GM12878 (cell line): ENCODE data around the gene TP53I11. TPM values are rescaled to one million over a fixed set of nuclear protein-coding genes. Genes with fewer than 3 reads are reported as not detected.

Experiments used
- ATAC-seq: fragments of 200-7000 bp; cut with Tn5 transposase; 3 replicates; pipeline ENCODE4 v1.9.1; 2020; ENCODE audit warnings: mild to moderate bottlenecking, moderate library complexity
- BruUV-seq: library from RNA; stranded (reverse); fragments of 400-500 nt; replicated peaks from 2 replicates; lab custom pipeline; 2021; lab: Mats Ljungman, UMichigan
- CTCF ChIA-PET: fragments of 300-600 bp; sonication (Branson Sonifier 250); formaldehyde crosslinking; extraction: SDS; loops from one replicate; lab custom pipeline; 2021; ENCODE audit warnings: inconsistent platforms; lab: Yijun Ruan, JAX
- POLR2A ChIA-PET: fragments of 350-600 bp; formaldehyde crosslinking; extraction: SDS; loops from one replicate; lab custom pipeline; 2021; ENCODE audit warnings: inconsistent platforms; lab: Charles Lee
- RAD21 ChIA-PET: fragments of 300-600 bp; sonication (Branson Sonifier 250); formaldehyde crosslinking; loops from one replicate; lab custom pipeline; 2023; ENCODE audit warnings: antibody characterized with exemption; ENCODE audit not compliant: unreplicated experiment; lab: Charles Lee
- SMC1A ChIA-PET: fragments of 300-600 bp; sonication (Branson Sonifier 250); formaldehyde crosslinking; loops from one replicate; lab custom pipeline; 2023; ENCODE audit not compliant: unreplicated experiment, uncharacterized antibody; lab: Charles Lee
- DNase-seq: peaks from one replicate; pipeline ENCODE4 v3.0.0-alpha.2; 2011; ENCODE audit warnings: low read depth, low spot score
- FAIRE-seq: peaks from 3 replicates; lab custom pipeline; 2011; peaks lifted over from hg19 to GRCh38; lab: Jason Lieb, UNC
- H2AFZ ChIP-seq: 2 replicates; pipeline ENCODE4 v1.6.0; 2011; ENCODE audit warnings: low read depth, low read length, control low read depth; ENCODE audit not compliant: control insufficient read depth
- H3K27ac ChIP-seq: 2 replicates; pipeline ENCODE4 v1.5.1; 2011; ENCODE audit warnings: control low read depth; ENCODE audit not compliant: control insufficient read depth, insufficient read depth
- H3K27me3 ChIP-seq, 2 experiments: replicated peaks in 1 of 2; 2 replicates each; pipeline versions ENCODE4 v1.6.0 to v1.6.1; 2011; ENCODE audit warnings: low read length in 1 of 2; ENCODE audit not compliant: control insufficient read depth in 2 of 2, insufficient read depth in 2 of 2
- H3K36me3 ChIP-seq, 2 experiments: 2 replicates each; pipeline ENCODE4 v1.5.1; 2011; ENCODE audit warnings: low read length in 1 of 2; ENCODE audit not compliant: control insufficient read depth in 2 of 2, insufficient read depth in 2 of 2
- H3K4me1 ChIP-seq: 2 replicates; pipeline ENCODE4 v1.6.1; 2011; ENCODE audit warnings: mild to moderate bottlenecking, low read length, moderate library complexity, mixed read lengths; ENCODE audit not compliant: control insufficient read depth, insufficient read depth
- H3K4me2 ChIP-seq: 2 replicates; pipeline ENCODE4 v1.6.0; 2011; ENCODE audit warnings: control low read depth; ENCODE audit not compliant: control insufficient read depth, insufficient read depth
- H3K4me3 ChIP-seq: fragments of 200-600 bp; sonication (generic); 2 replicates; pipeline ENCODE4 v1.5.1; 2016
- H3K79me2 ChIP-seq: 2 replicates; pipeline ENCODE4 v1.6.0; 2011; ENCODE audit warnings: low read length; ENCODE audit not compliant: control insufficient read depth, insufficient read depth
- H3K9ac ChIP-seq: 2 replicates; pipeline ENCODE4 v1.8.0; 2011; ENCODE audit warnings: low read length, control low read depth, mixed read lengths; ENCODE audit not compliant: control insufficient read depth, insufficient read depth
- H3K9me3 ChIP-seq: replicated peaks from 3 replicates; pipeline ENCODE4 v1.5.1; 2011; ENCODE audit warnings: mild to moderate bottlenecking, low read length; ENCODE audit not compliant: control insufficient read depth, insufficient read depth
- H4K20me1 ChIP-seq: 2 replicates; pipeline ENCODE4 v1.6.0; 2011; ENCODE audit not compliant: control insufficient read depth, insufficient read depth
- ETV6 ChIP-seq, 2 experiments: fragments of 450-650 bp in 1 of 2; IDR thresholded peaks in 1 of 2; conservative IDR thresholded peaks in 1 of 2; 2 replicates each; pipeline ENCODE4 v1.6.1; 2014; ENCODE audit warnings: antibody characterized with exemption in 1 of 2, borderline replicate concordance in 1 of 2, low read depth in 1 of 2, mild to moderate bottlenecking in 1 of 2, moderate library complexity in 1 of 2
- IKZF1 ChIP-seq: fragments of 450-650 bp; conservative IDR thresholded peaks from 2 replicates; pipeline ENCODE4 v1.6.1; 2017; ENCODE audit warnings: antibody characterized with exemption, mild to moderate bottlenecking
- NR2C1 ChIP-seq: fragments of 450-650 bp; IDR thresholded peaks from 2 replicates; pipeline ENCODE4 v1.6.1; 2017; ENCODE audit warnings: antibody characterized with exemption, mild to moderate bottlenecking, moderate library complexity
- SIN3A ChIP-seq: IDR thresholded peaks from 2 replicates; pipeline ENCODE4 v1.6.1; 2012; ENCODE audit warnings: low read depth, low read length, improper control_type of control experiment
- YY1 ChIP-seq: IDR thresholded peaks from 2 replicates; pipeline ENCODE4 v1.6.1; 2011; ENCODE audit warnings: low read depth, mild to moderate bottlenecking, low read length
- WGBS: methylation state at CpG from one replicate; pipeline ENCODE4 v1.1.6; 2016; ENCODE audit warnings: low lambda C conversion rate; ENCODE audit not compliant: insufficient replicate concordance, insufficient coverage; ENCODE audit errors: missing lambda C conversion rate; 5-methylcytosine and 5-hydroxymethylcytosine counted together
- in situ Hi-C: fragments of 300-500 bp; cut with MboI; formaldehyde crosslinking; loops from 9 replicates; pipeline ENCODE4 v1.14.3; 2018; ENCODE audit warnings: mixed read lengths
- intact Hi-C: fragments of 100-400 bp; cut with micrococcal nuclease; formaldehyde crosslinking; loops from one replicate; pipeline ENCODE4 v1.14.2; 2022; ENCODE audit not compliant: unreplicated experiment
- polyA plus RNA-seq, 11 experiments: library from polyadenylated mRNA; depleted of rRNA in 4 of 11; unstranded in 6 of 11; stranded (reverse) in 5 of 11; fragments of >200 nt; fragmentation: Nextera tagmentation in 4 of 11; fragmentation: Illumina TruSeq in 1 of 11; extraction: Ambion mirVana in 4 of 11; extraction: Trizol in 1 of 11; gene quantifications; 1 replicate in 1 of 11; 2 replicates in 10 of 11; pipeline versions ENCODE4 v1.2.1 to v1.2.3, GENCODE V29; 2011 to 2016; ENCODE audit warnings: inconsistent platforms in 2 of 11, missing spikeins in 2 of 11, low read depth in 1 of 11
- total RNA-seq, 4 experiments: library from RNA; depleted of rRNA in 3 of 4; stranded (reverse); fragments of >200 nt in 3 of 4; fragmentation: Illumina TruSeq in 1 of 4; extraction: Trizol in 1 of 4; gene quantifications; 2 replicates each; pipeline versions ENCODE4 v1.2.1 to v1.2.3, GENCODE V29; 2013 to 2021
- TF ChIP-seq, protein P1 (sequence below), 3 experiments: IDR thresholded peaks in 2 of 3; conservative IDR thresholded peaks in 1 of 3; 2 replicates each; pipeline ENCODE4 v1.5.1; 2011; ENCODE audit warnings: low read depth in 3 of 3, low read length in 3 of 3, mild to moderate bottlenecking in 3 of 3, control low read depth in 2 of 3, moderate library complexity in 2 of 3, inconsistent platforms in 1 of 3, mixed read lengths in 1 of 3; ENCODE audit not compliant: control insufficient read depth in 2 of 3, insufficient read depth in 1 of 3; ENCODE audit errors: extremely low read depth in 1 of 3
- TF ChIP-seq, protein P2 (sequence below): fragments of 450-650 bp; formaldehyde crosslinking; IDR thresholded peaks from 2 replicates; pipeline ENCODE4 v1.4.0; 2022; ENCODE audit warnings: mild to moderate bottlenecking, moderate library complexity
- TF ChIP-seq, protein P3 (sequence below): IDR thresholded peaks from 2 replicates; pipeline ENCODE4 v1.6.1; 2011; ENCODE audit warnings: low read depth, mild to moderate bottlenecking, low read length, moderate library complexity, borderline replicate concordance; ENCODE audit errors: extremely low read depth
- TF ChIP-seq, protein P4 (sequence below): fragments of 450-650 bp; IDR thresholded peaks from 2 replicates; pipeline ENCODE4 v1.6.1; 2014; ENCODE audit warnings: mild to moderate bottlenecking

TP53I11 gene
- total and polyA plus RNA-seq, 10 of the 15 experiments (the other 5 are each of a cell fraction or from before 2014, with no cell fraction given) = 0.03 to 0.28 (median 0.17) TPM; not detected in 3

DNA sequence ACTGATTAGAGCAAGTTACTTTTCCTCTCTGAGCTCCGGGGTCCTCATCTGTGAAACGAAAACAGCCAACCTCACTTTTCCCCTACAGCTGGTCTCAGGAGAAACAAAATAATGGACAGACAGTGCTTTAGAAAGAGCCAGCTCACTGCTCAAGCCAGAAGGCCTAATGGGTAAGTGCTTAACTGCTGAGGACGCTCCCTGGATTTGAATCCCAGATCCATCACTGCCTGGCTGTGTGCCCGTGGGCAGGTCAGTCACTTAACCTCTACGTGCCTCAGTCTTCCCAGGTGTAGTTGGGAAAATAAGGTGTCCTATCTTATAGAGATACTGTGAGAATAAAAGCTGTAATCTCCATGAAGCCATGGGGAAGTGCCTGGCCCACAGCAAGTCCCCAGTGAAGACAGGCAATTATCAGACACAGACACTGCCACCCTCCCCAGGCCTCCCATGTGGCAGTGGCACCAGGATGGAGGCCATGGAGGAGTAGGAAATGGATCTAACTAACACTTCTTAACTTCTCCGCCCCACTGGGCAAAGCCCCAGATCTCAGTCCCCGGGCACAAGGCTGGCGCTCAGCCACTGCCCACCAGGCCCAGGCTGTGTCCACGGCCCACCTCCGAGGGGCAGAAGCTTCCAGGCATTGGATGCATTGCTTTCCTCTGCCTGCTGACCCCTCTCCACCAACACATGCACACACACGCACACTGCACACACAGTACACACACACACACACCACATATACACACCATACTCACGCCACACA is 9.2 kb downstream of the TP53I11 start:
- Histone ChIP-seq H3K4me2 (no peak overlapping the region), H3K4me1 (peaks cover 17% of the 10 kb centered on the region), H2AFZ (no peak overlapping the region), H3K27me3 (no peaks in the 10 kb centered on the region; a peak in 1 of 4 replicates)
- BruUV-seq = no TSS peak
- CTCF ChIA-PET = interaction anchor here (0.5 to 16.8 kb wide), 4 partner anchors 13 to 389 kb away, joined by 3 to 571 read pairs (median 4); no protein-coding TSS in a partner anchor
- no peak for FAIRE-seq
- TF ChIP-seq IKZF1 = no peak
- no peak for TF ChIP-seq SIN3A
- TF ChIP-seq, protein P1, sequence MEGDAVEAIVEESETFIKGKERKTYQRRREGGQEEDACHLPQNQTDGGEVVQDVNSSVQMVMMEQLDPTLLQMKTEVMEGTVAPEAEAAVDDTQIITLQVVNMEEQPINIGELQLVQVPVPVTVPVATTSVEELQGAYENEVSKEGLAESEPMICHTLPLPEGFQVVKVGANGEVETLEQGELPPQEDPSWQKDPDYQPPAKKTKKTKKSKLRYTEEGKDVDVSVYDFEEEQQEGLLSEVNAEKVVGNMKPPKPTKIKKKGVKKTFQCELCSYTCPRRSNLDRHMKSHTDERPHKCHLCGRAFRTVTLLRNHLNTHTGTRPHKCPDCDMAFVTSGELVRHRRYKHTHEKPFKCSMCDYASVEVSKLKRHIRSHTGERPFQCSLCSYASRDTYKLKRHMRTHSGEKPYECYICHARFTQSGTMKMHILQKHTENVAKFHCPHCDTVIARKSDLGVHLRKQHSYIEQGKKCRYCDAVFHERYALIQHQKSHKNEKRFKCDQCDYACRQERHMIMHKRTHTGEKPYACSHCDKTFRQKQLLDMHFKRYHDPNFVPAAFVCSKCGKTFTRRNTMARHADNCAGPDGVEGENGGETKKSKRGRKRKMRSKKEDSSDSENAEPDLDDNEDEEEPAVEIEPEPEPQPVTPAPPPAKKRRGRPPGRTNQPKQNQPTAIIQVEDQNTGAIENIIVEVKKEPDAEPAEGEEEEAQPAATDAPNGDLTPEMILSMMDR (IDR thresholded peaks at IDR 0.05 in 2 of 3, conservative IDR thresholded peaks at IDR 0.05 in 1 of 3; ENCODE audit: control insufficient read depth in 2 of 3, extremely low read depth in 1 of 3, insufficient read depth in 1 of 3, low read depth in 3 of 3, low read length in 3 of 3) = no peak
- no peak for TF ChIP-seq YY1
- TF ChIP-seq, protein P2, sequence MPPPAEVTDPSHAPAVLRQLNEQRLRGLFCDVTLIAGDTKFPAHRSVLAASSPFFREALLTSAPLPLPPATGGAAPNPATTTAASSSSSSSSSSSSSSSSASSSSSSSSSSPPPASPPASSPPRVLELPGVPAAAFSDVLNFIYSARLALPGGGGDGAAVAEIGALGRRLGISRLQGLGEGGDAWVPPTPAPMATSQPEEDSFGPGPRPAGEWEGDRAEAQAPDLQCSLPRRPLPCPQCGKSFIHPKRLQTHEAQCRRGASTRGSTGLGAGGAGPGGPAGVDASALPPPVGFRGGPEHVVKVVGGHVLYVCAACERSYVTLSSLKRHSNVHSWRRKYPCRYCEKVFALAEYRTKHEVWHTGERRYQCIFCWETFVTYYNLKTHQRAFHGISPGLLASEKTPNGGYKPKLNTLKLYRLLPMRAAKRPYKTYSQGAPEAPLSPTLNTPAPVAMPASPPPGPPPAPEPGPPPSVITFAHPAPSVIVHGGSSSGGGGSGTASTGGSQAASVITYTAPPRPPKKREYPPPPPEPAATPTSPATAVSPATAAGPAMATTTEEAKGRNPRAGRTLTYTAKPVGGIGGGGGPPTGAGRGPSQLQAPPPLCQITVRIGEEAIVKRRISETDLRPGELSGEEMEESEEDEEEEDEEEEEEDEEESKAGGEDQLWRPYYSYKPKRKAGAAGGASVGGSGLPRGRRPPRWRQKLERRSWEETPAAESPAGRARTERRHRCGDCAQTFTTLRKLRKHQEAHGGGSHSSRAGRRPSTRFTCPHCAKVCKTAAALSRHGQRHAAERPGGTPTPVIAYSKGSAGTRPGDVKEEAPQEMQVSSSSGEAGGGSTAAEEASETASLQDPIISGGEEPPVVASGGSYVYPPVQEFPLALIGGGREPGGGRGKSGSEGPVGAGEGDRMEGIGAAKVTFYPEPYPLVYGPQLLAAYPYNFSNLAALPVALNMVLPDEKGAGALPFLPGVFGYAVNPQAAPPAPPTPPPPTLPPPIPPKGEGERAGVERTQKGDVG = no peak
- TF ChIP-seq, protein P3, sequence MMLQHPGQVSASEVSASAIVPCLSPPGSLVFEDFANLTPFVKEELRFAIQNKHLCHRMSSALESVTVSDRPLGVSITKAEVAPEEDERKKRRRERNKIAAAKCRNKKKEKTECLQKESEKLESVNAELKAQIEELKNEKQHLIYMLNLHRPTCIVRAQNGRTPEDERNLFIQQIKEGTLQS = no peak
- TF ChIP-seq NR2C1 = no peak
- no peak for TF ChIP-seq ETV6 (conservative IDR thresholded peaks at IDR 0.05 in 1 of 2, IDR thresholded peaks at IDR 0.05 in 1 of 2; ENCODE audit: borderline replicate concordance in 1 of 2, low read depth in 1 of 2)
- TF ChIP-seq, protein P4, sequence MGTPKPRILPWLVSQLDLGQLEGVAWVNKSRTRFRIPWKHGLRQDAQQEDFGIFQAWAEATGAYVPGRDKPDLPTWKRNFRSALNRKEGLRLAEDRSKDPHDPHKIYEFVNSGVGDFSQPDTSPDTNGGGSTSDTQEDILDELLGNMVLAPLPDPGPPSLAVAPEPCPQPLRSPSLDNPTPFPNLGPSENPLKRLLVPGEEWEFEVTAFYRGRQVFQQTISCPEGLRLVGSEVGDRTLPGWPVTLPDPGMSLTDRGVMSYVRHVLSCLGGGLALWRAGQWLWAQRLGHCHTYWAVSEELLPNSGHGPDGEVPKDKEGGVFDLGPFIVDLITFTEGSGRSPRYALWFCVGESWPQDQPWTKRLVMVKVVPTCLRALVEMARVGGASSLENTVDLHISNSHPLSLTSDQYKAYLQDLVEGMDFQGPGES = no peak
- TF ChIP-seq, all 136 proteins: peak for 0
- H3K36me3 ChIP-seq = no peaks in the 10 kb centered on the region
- RAD21 ChIA-PET = interaction anchor here (1.6 kb wide), 1 partner anchor 163 kb away, joined by 10 read pairs; no protein-coding TSS in a partner anchor
- no peak overlapping the region for H3K27ac ChIP-seq
- DNase-seq = no peak
- H4K20me1 ChIP-seq = 0 out of 2 replicates have a peak, but pooled peaks cover 2% of the 10 kb centered on the region
- in situ Hi-C loops = loop anchor here (25.0 kb wide), 1 partner anchor 396 kb away; no protein-coding TSS in a partner anchor
- ATAC-seq = no peak
- WGBS = 44% methylated on average over 12 of the region's 12 CpGs
- no peak overlapping the region for H3K4me3 ChIP-seq
- H3K79me2 ChIP-seq = no peaks in the 10 kb centered on the region
- intact Hi-C loops = no loop called here
- POLR2A ChIA-PET = no interaction called here
- H3K9me3 ChIP-seq = no peaks in the 10 kb centered on the region
- SMC1A ChIA-PET = no interaction called here
- H3K9ac ChIP-seq = no peak overlapping the region
